Hepatocyte (in vitro differentiated cells): ENCODE results near the gene PCDH10.

Experiments used
- EZH2 ChIP-seq: fragments of 200-600 bp; sonication (generic); IDR thresholded peaks from 2 replicates; pipeline ENCODE4 v1.6.1; 2016; ENCODE audit warnings: antibody characterized with exemption, mild to moderate bottlenecking, borderline replicate concordance
- TF ChIP-seq, protein P1 (sequence below): fragments of 200-600 bp; sonication (generic); IDR thresholded peaks from 2 replicates; pipeline ENCODE4 v1.5.1; 2016; ENCODE audit warnings: antibody characterized with exemption, mild to moderate bottlenecking; ENCODE audit not compliant: poor library complexity

DNA sequence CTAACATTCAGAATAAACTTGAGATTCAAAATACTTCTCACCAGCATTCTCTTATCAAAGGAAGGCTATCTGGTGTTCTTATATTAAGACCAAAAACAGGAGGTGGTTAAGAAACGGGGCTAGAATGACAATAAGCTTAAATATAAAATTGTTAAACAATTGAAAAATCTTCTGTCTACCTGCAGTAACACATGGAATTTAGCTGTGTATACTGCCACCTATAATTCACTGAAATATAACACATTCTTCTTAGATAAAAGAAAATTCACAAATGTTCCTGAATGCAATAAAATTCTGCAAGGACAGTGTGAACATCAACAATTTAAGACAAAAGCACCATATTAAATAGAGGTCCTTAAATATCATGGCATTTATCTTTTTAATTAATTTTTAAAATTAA is 11.5 kb upstream of the PCDH10 start:
- TF ChIP-seq EZH2 = no peak
- TF ChIP-seq, protein P1, sequence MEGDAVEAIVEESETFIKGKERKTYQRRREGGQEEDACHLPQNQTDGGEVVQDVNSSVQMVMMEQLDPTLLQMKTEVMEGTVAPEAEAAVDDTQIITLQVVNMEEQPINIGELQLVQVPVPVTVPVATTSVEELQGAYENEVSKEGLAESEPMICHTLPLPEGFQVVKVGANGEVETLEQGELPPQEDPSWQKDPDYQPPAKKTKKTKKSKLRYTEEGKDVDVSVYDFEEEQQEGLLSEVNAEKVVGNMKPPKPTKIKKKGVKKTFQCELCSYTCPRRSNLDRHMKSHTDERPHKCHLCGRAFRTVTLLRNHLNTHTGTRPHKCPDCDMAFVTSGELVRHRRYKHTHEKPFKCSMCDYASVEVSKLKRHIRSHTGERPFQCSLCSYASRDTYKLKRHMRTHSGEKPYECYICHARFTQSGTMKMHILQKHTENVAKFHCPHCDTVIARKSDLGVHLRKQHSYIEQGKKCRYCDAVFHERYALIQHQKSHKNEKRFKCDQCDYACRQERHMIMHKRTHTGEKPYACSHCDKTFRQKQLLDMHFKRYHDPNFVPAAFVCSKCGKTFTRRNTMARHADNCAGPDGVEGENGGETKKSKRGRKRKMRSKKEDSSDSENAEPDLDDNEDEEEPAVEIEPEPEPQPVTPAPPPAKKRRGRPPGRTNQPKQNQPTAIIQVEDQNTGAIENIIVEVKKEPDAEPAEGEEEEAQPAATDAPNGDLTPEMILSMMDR = peak; percentile 14
